CD14-positive monocyte (primary cell): ENCODE results near the gene SLC28A3. TPM values are rescaled to one million over a fixed set of nuclear protein-coding genes. Genes with fewer than 3 reads are reported as not detected.

Experiments
- DNase-seq, 3 donors: peaks; one replicate each; pipeline ENCODE4 v3.0.0-alpha.2; 2011 to 2022
- H2AFZ ChIP-seq: 2 replicates; pipeline ENCODE4 v1.6.0; 2012; ENCODE audit warnings: mild to moderate bottlenecking, low read depth, low read length, inconsistent platforms; ENCODE audit not compliant: insufficient read depth, poor library complexity, severe bottlenecking
- H3K27ac ChIP-seq, 2 donors: 1 replicate in 1 of 2; 2 replicates in 1 of 2; pipeline ENCODE4 v1.5.1; 2012 to 2013; ENCODE audit warnings: low read length in 2 of 2, control low read depth in 1 of 2, inconsistent platforms in 1 of 2, low read depth in 1 of 2, mild to moderate bottlenecking in 1 of 2
- H3K27me3 ChIP-seq, 2 donors: one replicate each; pipeline versions ENCODE4 v1.6.0 to v1.6.1; 2011 to 2013; ENCODE audit warnings: low read length in 2 of 2; ENCODE audit not compliant: control insufficient read depth in 2 of 2, insufficient read depth in 2 of 2
- H3K36me3 ChIP-seq, 2 donors: replicated peaks in 1 of 2; 1 replicate in 1 of 2; 2 replicates in 1 of 2; pipeline versions ENCODE4 v1.5.1 to v1.6.1; 2012 to 2013; ENCODE audit warnings: low read length in 2 of 2, control low read depth in 1 of 2, inconsistent platforms in 1 of 2, mild to moderate bottlenecking in 1 of 2; ENCODE audit not compliant: insufficient read depth in 2 of 2, control insufficient read depth in 1 of 2
- H3K4me1 ChIP-seq, 2 donors: 1 replicate in 1 of 2; 2 replicates in 1 of 2; pipeline versions ENCODE4 v1.5.1 to v1.6.1; 2012 to 2013; ENCODE audit warnings: low read length in 2 of 2, control low read depth in 1 of 2, inconsistent platforms in 1 of 2, mild to moderate bottlenecking in 1 of 2, moderate library complexity in 1 of 2; ENCODE audit not compliant: insufficient read depth in 2 of 2, control insufficient read depth in 1 of 2
- H3K4me2 ChIP-seq: replicated peaks from 2 replicates; pipeline ENCODE3; 2012; ENCODE audit warnings: low read length, moderate library complexity, mild to moderate bottlenecking; ENCODE audit not compliant: poor library complexity, severe bottlenecking; ENCODE audit errors: extremely low read depth
- H3K4me3 ChIP-seq, 3 experiments: fragments of 200-600 bp in 1 of 3; sonication (generic) in 1 of 3; replicated peaks in 1 of 3; 1 replicate in 2 of 3; 2 replicates in 1 of 3; pipeline ENCODE4 v1.5.1; 2011 to 2013; ENCODE audit warnings: low read length in 3 of 3, mild to moderate bottlenecking in 3 of 3, control low read depth in 2 of 3, low read depth in 2 of 3, inconsistent platforms in 1 of 3, moderate library complexity in 1 of 3
- H3K79me2 ChIP-seq: 2 replicates; pipeline ENCODE4 v1.6.0; 2012; ENCODE audit warnings: mild to moderate bottlenecking, control low read depth, inconsistent platforms, low read length, moderate library complexity; ENCODE audit not compliant: insufficient read depth
- H3K9ac ChIP-seq: 2 replicates; pipeline ENCODE4 v1.6.0; 2017; ENCODE audit warnings: low read length, mild to moderate bottlenecking; ENCODE audit not compliant: insufficient read depth, poor library complexity, severe bottlenecking
- H3K9me3 ChIP-seq, 2 donors: replicated peaks in 1 of 2; 1 replicate in 1 of 2; 2 replicates in 1 of 2; pipeline versions ENCODE4 v1.5.1 to v1.6.1; 2012 to 2013; ENCODE audit warnings: low read length in 2 of 2, control low read depth in 1 of 2; ENCODE audit not compliant: control insufficient read depth in 1 of 2, insufficient read depth in 1 of 2
- H4K20me1 ChIP-seq: 2 replicates; pipeline ENCODE4 v1.6.0; 2012; ENCODE audit warnings: mild to moderate bottlenecking, low read length, control low read depth, moderate library complexity; ENCODE audit not compliant: insufficient read depth
- H3K27ac Mint-ChIP-seq, 7 donors: one replicate each; pipeline ENCODE4 v1.8.0; 2020; ENCODE audit warnings: mild to moderate bottlenecking in 7 of 7, mixed read lengths in 7 of 7, moderate library complexity in 6 of 7, inconsistent platforms in 2 of 7
- H3K27me3 Mint-ChIP-seq, 3 donors: one replicate each; pipeline ENCODE4 v1.8.0; 2021 to 2022; ENCODE audit warnings: low read depth in 3 of 3, mild to moderate bottlenecking in 3 of 3, mixed read lengths in 3 of 3, moderate library complexity in 3 of 3, inconsistent platforms in 1 of 3
- H3K36me3 Mint-ChIP-seq, 2 donors: one replicate each; pipeline ENCODE4 v1.8.0; 2020; ENCODE audit warnings: mixed read lengths in 2 of 2, inconsistent platforms in 1 of 2, mild to moderate bottlenecking in 1 of 2
- H3K4me1 Mint-ChIP-seq: one replicate; pipeline ENCODE4 v1.8.0; 2020; ENCODE audit warnings: mild to moderate bottlenecking, mixed read lengths
- H3K4me3 Mint-ChIP-seq, 2 donors: one replicate each; pipeline ENCODE4 v1.8.0; 2020; ENCODE audit warnings: mild to moderate bottlenecking in 2 of 2, mixed read lengths in 2 of 2, moderate library complexity in 1 of 2
- H3K9me3 Mint-ChIP-seq, 7 donors: one replicate each; pipeline ENCODE4 v1.8.0; 2020 to 2022; ENCODE audit warnings: mixed read lengths in 7 of 7, mild to moderate bottlenecking in 6 of 7, moderate library complexity in 6 of 7, inconsistent platforms in 2 of 7
- WGBS: methylation state at CpG from one replicate; pipeline ENCODE4 v1.1.5; 2013; ENCODE audit warnings: missing lambda C conversion rate; ENCODE audit not compliant: insufficient coverage; 5-methylcytosine and 5-hydroxymethylcytosine counted together
- intact Hi-C, 2 donors: fragments of 100-400 bp; cut with micrococcal nuclease; formaldehyde crosslinking; loops; one replicate each; pipeline versions ENCODE4 v1.15.0 to v1.15.1; 2023
- polyA plus RNA-seq, 3 donors: library from polyadenylated mRNA; depleted of rRNA in 1 of 3; unstranded in 2 of 3; stranded (reverse) in 1 of 3; fragments of 300-500 nt in 2 of 3; fragments of >200 nt in 1 of 3; fragmentation: Illumina TruSeq in 2 of 3; gene quantifications; 1 replicate in 2 of 3; 2 replicates in 1 of 3; pipeline ENCODE4 v1.2.3, GENCODE V29; 2012 to 2021
- TF ChIP-seq, protein P1 (sequence below): fragments of 200-600 bp; IDR thresholded peaks from one replicate; pipeline ENCODE4 v1.8.0; 2022; ENCODE audit warnings: antibody characterized with exemption, mild to moderate bottlenecking

SLC28A3 gene
- polyA plus RNA-seq, 3 donors, result 1.9 TPM; not detected in 2

DNA sequence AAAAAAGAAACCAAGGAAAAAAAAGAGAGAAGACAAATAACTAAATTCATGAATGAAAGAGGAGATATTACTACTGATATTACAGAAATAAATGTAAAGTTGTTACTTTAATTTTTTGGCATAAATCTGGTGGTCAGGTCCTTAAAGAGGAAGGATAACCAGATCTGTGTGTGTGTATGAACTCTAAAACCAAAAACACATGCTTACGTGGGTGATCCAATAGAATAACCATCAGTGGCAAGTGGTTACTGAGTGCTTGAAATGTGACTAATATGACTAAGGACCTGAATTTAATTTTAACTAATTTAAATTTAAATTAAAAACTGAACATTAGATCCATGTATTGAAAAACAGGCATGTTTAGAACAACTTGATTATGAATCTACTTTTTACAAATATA lies 10.3 kb downstream of the SLC28A3 start:
- peaks cover 0 to 7% (median 3%) of the 10 kb centered on the region in 3 donors for H3K27me3 Mint-ChIP-seq
- DNase-seq, result no peak
- Histone ChIP-seq H3K27ac (no peak overlapping the region), H3K27me3 (no peaks in the 10 kb centered on the region), H3K4me1 (peaks cover 12% of the 10 kb centered on the region in 2 donors), H3K4me3 (no peak overlapping the region), H3K9ac (no peak overlapping the region), H3K4me2 (no peak overlapping the region), H2AFZ (no peak overlapping the region), H3K9me3 (peaks cover 4 to 13% of the 10 kb centered on the region in 2 donors), H4K20me1 (no peaks in the 10 kb centered on the region), H3K36me3 (no peaks in the 10 kb centered on the region), H3K79me2 (no peaks in the 10 kb centered on the region)
- no CpG with 5 or more reads among the region's 1 CpG for WGBS
- H3K4me1 Mint-ChIP-seq, result peaks cover 27% of the 10 kb centered on the region
- peaks cover 6 to 19% (median 17%) of the 10 kb centered on the region in 7 donors for H3K9me3 Mint-ChIP-seq
- TF ChIP-seq, protein P1, sequence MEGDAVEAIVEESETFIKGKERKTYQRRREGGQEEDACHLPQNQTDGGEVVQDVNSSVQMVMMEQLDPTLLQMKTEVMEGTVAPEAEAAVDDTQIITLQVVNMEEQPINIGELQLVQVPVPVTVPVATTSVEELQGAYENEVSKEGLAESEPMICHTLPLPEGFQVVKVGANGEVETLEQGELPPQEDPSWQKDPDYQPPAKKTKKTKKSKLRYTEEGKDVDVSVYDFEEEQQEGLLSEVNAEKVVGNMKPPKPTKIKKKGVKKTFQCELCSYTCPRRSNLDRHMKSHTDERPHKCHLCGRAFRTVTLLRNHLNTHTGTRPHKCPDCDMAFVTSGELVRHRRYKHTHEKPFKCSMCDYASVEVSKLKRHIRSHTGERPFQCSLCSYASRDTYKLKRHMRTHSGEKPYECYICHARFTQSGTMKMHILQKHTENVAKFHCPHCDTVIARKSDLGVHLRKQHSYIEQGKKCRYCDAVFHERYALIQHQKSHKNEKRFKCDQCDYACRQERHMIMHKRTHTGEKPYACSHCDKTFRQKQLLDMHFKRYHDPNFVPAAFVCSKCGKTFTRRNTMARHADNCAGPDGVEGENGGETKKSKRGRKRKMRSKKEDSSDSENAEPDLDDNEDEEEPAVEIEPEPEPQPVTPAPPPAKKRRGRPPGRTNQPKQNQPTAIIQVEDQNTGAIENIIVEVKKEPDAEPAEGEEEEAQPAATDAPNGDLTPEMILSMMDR, result no peak
- H3K36me3 Mint-ChIP-seq, result peaks cover 0 to 6% of the 10 kb centered on the region in 2 donors
- intact Hi-C loops, result no loop called here
- H3K27ac Mint-ChIP-seq, result no peak overlapping the region
- H3K4me3 Mint-ChIP-seq, result no peak overlapping the region

DNA sequence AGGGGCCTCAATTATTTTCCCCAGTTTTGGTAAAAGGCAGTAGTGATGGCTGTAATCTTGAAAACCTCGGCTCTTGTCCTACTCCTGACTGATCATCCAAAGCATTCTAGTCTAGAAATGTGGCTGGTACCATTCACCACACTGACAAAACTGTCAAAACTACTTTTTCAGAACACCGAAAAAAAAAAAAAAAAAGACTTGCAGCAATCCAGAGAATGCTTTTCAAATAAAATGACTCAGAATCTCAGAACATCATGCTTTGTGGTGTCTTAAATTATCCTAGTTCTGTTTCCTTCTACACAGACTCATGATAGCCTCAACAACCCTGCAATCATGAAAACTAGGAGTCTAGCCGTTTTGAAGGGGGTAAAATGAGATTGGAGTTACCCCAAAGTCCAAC lies 13.4 kb downstream of the SLC28A3 start:
- Histone ChIP-seq H3K4me1 (peaks cover 32 to 34% of the 10 kb centered on the region in 2 donors), H3K27ac (no peak overlapping the region), H3K79me2 (no peaks in the 10 kb centered on the region), H2AFZ (no peak overlapping the region), H3K36me3 (no peaks in the 10 kb centered on the region), H4K20me1 (no peaks in the 10 kb centered on the region), H3K4me3 (no peak overlapping the region), H3K27me3 (no peaks in the 10 kb centered on the region), H3K9ac (no peak overlapping the region), H3K4me2 (no peak overlapping the region), H3K9me3 (peaks cover 4 to 13% of the 10 kb centered on the region in 2 donors)
- H3K4me3 Mint-ChIP-seq, result no peak overlapping the region
- H3K36me3 Mint-ChIP-seq, result peaks cover 0 to 6% of the 10 kb centered on the region in 2 donors
- H3K9me3 Mint-ChIP-seq, result peaks cover 6 to 20% (median 17%) of the 10 kb centered on the region in 7 donors
- peaks cover 0 to 7% (median 3%) of the 10 kb centered on the region in 3 donors for H3K27me3 Mint-ChIP-seq
- TF ChIP-seq, protein P1, result no peak
- H3K4me1 Mint-ChIP-seq, result peaks cover 42% of the 10 kb centered on the region
- intact Hi-C loops, result no loop called here
- DNase-seq, result no peak
- no peak overlapping the region for H3K27ac Mint-ChIP-seq
- WGBS, result no CpG with 5 or more reads among the region's 3 CpGs
